HEK293 (cell line): ENCODE data around the gene GPSM1.
A peak's percentile ranks its signal among the peaks of the same experiment; 100 is the strongest.

ENCODE experiments used
- CTCF ChIA-PET: fragments of 350-600 bp; formaldehyde crosslinking; extraction: SDS; loops from one replicate; lab custom pipeline; 2021; ENCODE audit warnings: antibody characterized with exemption; lab: Yijun Ruan, JAX
- POLR2A ChIA-PET: fragments of 300-600 bp; formaldehyde crosslinking; extraction: SDS; loops from one replicate; lab custom pipeline; 2020; ENCODE audit warnings: antibody characterized with exemption, inconsistent platforms; lab: Yijun Ruan, JAX
- H3K27ac ChIP-seq: fragments of 200-500 bp; sonication (Bioruptor generic); 2 replicates; pipeline ENCODE4 v1.5.1; 2014; ENCODE audit warnings: low read depth, low read length, control low read depth, inconsistent platforms; ENCODE audit errors: extremely low read depth
- H3K36me3 ChIP-seq, 2 experiments: fragments of 200-500 bp in 1 of 2; sonication (Bioruptor generic) in 1 of 2; 1 replicate in 1 of 2; 2 replicates in 1 of 2; pipeline ENCODE4 v1.5.1; 2014 to 2017; ENCODE audit warnings: inconsistent platforms in 2 of 2, low read length in 2 of 2; ENCODE audit not compliant: control insufficient read depth in 2 of 2, insufficient read depth in 1 of 2
- H3K4me1 ChIP-seq: fragments of 200-500 bp; sonication (Bioruptor generic); 2 replicates; pipeline ENCODE4 v1.5.1; 2014; ENCODE audit warnings: mild to moderate bottlenecking, low read length, inconsistent platforms; ENCODE audit not compliant: control insufficient read depth, insufficient read depth
- H3K4me3 ChIP-seq: 2 replicates; pipeline ENCODE4 v1.5.1; 2011; ENCODE audit warnings: low read depth, mild to moderate bottlenecking, control low read depth, low read length, moderate library complexity
- H3K9me3 ChIP-seq: fragments of 200-500 bp; sonication (Bioruptor generic); 2 replicates; pipeline ENCODE4 v1.5.1; 2014; ENCODE audit warnings: low read depth, low read length, inconsistent platforms; ENCODE audit not compliant: control insufficient read depth, insufficient read depth
- ATF2 ChIP-seq: fragments of 450-650 bp; formaldehyde crosslinking; IDR thresholded peaks from 2 replicates; pipeline ENCODE4 v1.5.1; 2016; ENCODE audit warnings: missing biosample characterization, missing genetic modification characterization, low read depth
- CTCF ChIP-seq: fragments of 450-650 bp; formaldehyde crosslinking; IDR thresholded peaks from 2 replicates; pipeline ENCODE4 v1.5.1; 2016; ENCODE audit warnings: missing biosample characterization, missing genetic modification characterization
- KLF8 ChIP-seq: fragments of 450-650 bp; formaldehyde crosslinking; IDR thresholded peaks from 2 replicates; pipeline ENCODE4 v1.5.1; 2016; ENCODE audit warnings: missing biosample characterization, missing genetic modification characterization
- PBX3 ChIP-seq: sonication (generic); formaldehyde crosslinking; IDR thresholded peaks from 2 replicates; pipeline ENCODE4 v1.8.1; 2022; ENCODE audit warnings: mild to moderate bottlenecking, moderate library complexity, missing genetic modification reagents
- REPIN1 ChIP-seq: fragments of 450-650 bp; formaldehyde crosslinking; IDR thresholded peaks from 2 replicates; pipeline ENCODE4 v1.5.1; 2017; ENCODE audit warnings: missing biosample characterization, missing genetic modification characterization, low read depth
- ZBTB49 ChIP-seq: fragments of 450-650 bp; formaldehyde crosslinking; IDR thresholded peaks from 2 replicates; pipeline ENCODE4 v1.5.1; 2016; ENCODE audit warnings: missing biosample characterization, missing genetic modification characterization, low read depth
- ZBTB6 ChIP-seq: fragments of 450-650 bp; formaldehyde crosslinking; IDR thresholded peaks from 2 replicates; pipeline ENCODE4 v1.5.1; 2017; ENCODE audit warnings: missing biosample characterization, missing genetic modification characterization
- ZFP69B ChIP-seq: fragments of 450-650 bp; formaldehyde crosslinking; IDR thresholded peaks from 2 replicates; pipeline ENCODE4 v1.5.1; 2016; ENCODE audit warnings: missing biosample characterization, missing genetic modification characterization
- ZNF138 ChIP-seq: fragments of 450-650 bp; formaldehyde crosslinking; IDR thresholded peaks from 2 replicates; pipeline ENCODE4 v1.5.1; 2016; ENCODE audit warnings: missing biosample characterization, missing genetic modification characterization, borderline replicate concordance
- ZNF174 ChIP-seq: fragments of 450-650 bp; formaldehyde crosslinking; IDR thresholded peaks from 2 replicates; pipeline ENCODE4 v1.5.0; 2017; ENCODE audit warnings: missing biosample characterization, mild to moderate bottlenecking, missing genetic modification characterization
- ZNF175 ChIP-seq: fragments of 450-650 bp; formaldehyde crosslinking; IDR thresholded peaks from 2 replicates; pipeline ENCODE4 v1.5.1; 2016; ENCODE audit warnings: missing biosample characterization, missing genetic modification characterization
- ZNF26 ChIP-seq: fragments of 450-650 bp; formaldehyde crosslinking; IDR thresholded peaks from 2 replicates; pipeline ENCODE4 v1.5.1; 2016; ENCODE audit warnings: missing biosample characterization, missing genetic modification characterization
- ZNF324 ChIP-seq: fragments of 450-650 bp; formaldehyde crosslinking; IDR thresholded peaks from 2 replicates; pipeline ENCODE4 v1.5.1; 2016; ENCODE audit warnings: missing biosample characterization, missing genetic modification characterization
- ZNF391 ChIP-seq: fragments of 450-650 bp; formaldehyde crosslinking; IDR thresholded peaks from 2 replicates; pipeline ENCODE4 v1.5.1; 2016; ENCODE audit warnings: low read depth, missing biosample characterization, missing genetic modification characterization, borderline replicate concordance
- ZNF585B ChIP-seq: fragments of 450-650 bp; formaldehyde crosslinking; IDR thresholded peaks from 2 replicates; pipeline ENCODE4 v1.5.1; 2016; ENCODE audit warnings: missing biosample characterization, missing genetic modification characterization
- ZNF701 ChIP-seq: fragments of 450-650 bp; formaldehyde crosslinking; IDR thresholded peaks from 2 replicates; pipeline ENCODE4 v1.5.1; 2016; ENCODE audit warnings: missing biosample characterization, missing genetic modification characterization
- ZNF704 ChIP-seq: fragments of 450-650 bp; formaldehyde crosslinking; IDR thresholded peaks from 2 replicates; pipeline ENCODE4 v1.5.1; 2016; ENCODE audit warnings: missing biosample characterization, missing genetic modification characterization
- ZNF830 ChIP-seq: fragments of 450-650 bp; IDR thresholded peaks from 2 replicates; pipeline ENCODE4 v1.5.0; 2018; ENCODE audit warnings: missing biosample characterization, missing genetic modification characterization, low read depth, mild to moderate bottlenecking, moderate library complexity
- ZSCAN30 ChIP-seq: fragments of 450-650 bp; IDR thresholded peaks from 2 replicates; pipeline ENCODE4 v1.5.1; 2018; ENCODE audit warnings: missing biosample characterization, mild to moderate bottlenecking, missing genetic modification characterization, moderate library complexity

The GPSM1 gene

GRCh38 chr9:136322756-136323330 lies 4.5 kb upstream of the GPSM1 start:
- TF ChIP-seq CTCF (tag by site-specific recombination) (0 out of 2 replicates have a peak, but pooled peaks have one; percentile 7), ZBTB6 (no peak)
- Histone ChIP-seq H3K36me3 (no peaks in the 10 kb centered on the region), H3K4me3 (no peak overlapping the region), H3K27ac (no peak overlapping the region), H3K9me3 (no peaks in the 10 kb centered on the region), H3K4me1 (no peaks in the 10 kb centered on the region)
- ChIA-PET CTCF (interaction anchor here (0.6 to 2.3 kb wide), 6 partner anchors 9 to 44 kb away, joined by 3 to 30 read pairs (median 5); partner anchors contain the start of gene DNLZ), POLR2A (interaction anchor here (2.3 kb wide), 1 partner anchor 40 kb away, joined by 6 read pairs; the partner anchor contains the start of gene DNLZ)

- Histone ChIP-seq H3K9me3 (no peaks in the 10 kb centered on the region), H3K4me3 (no peak overlapping the region), H3K36me3 (no peaks in the 10 kb centered on the region), H3K4me1 (peaks cover 4% of the 10 kb centered on the region; the same call in 1 of the 2 replicates), H3K27ac (no peak overlapping the region)
- POLR2A ChIA-PET = interaction anchor here (2.3 kb wide), 1 partner anchor 40 kb away, joined by 6 read pairs; the partner anchor contains the start of gene DNLZ
- CTCF ChIA-PET = interaction anchor here (0.6 to 2.3 kb wide), 8 partner anchors 10 to 380 kb away, joined by 3 to 30 read pairs (median 4); partner anchors contain the start of gene DNLZ
- TF ChIP-seq ZNF324 (tag by site-specific recombination) (no peak), ATF2 (tag by site-specific recombination) (no peak), ZBTB49 (no peak), ZNF701 (no peak), ZNF138 (no peak), ZNF830 (tag by site-specific recombination) (no peak), ZNF26 (tag by site-specific recombination) (no peak), ZNF704 (tag by site-specific recombination) (no peak), ZNF391 (no peak), ZSCAN30 (tag by site-specific recombination) (no peak), ZFP69B (tag by site-specific recombination) (no peak), ZNF175 (tag by site-specific recombination) (no peak), REPIN1 (tag by site-specific recombination) (no peak), ZNF585B (no peak), ZNF174 (tag by site-specific recombination) (no peak), PBX3 (CRISPR knock-in tag) (no peak), KLF8 (no peak)
These were observed 4.0 kb upstream of the GPSM1 start for GRCh38 chr9:136323371-136323789.
